Spinal cord (tissue), 10 donors: ENCODE results near the gene RAPSN. TPM values are rescaled to one million over a fixed set of nuclear protein-coding genes. Genes with fewer than 3 reads are reported as not detected.

Experiments used
- DNase-seq, 6 donors: peaks; one replicate each; pipeline versions ENCODE4 v3.0.0 to v3.0.0-alpha.2; 2013 to 2015; ENCODE audit warnings: low spot score in 6 of 6, low read depth in 4 of 6
- H3K27ac ChIP-seq: one replicate; pipeline ENCODE4 v1.5.1; 2013; ENCODE audit warnings: low read depth, low read length, control low read depth
- H3K27me3 ChIP-seq: one replicate; pipeline ENCODE4 v1.6.1; 2013; ENCODE audit warnings: low read length; ENCODE audit not compliant: control insufficient read depth, insufficient read depth
- H3K36me3 ChIP-seq: one replicate; pipeline ENCODE4 v1.6.1; 2013; ENCODE audit warnings: low read length; ENCODE audit not compliant: control insufficient read depth, insufficient read depth
- H3K4me1 ChIP-seq: one replicate; pipeline ENCODE4 v1.6.1; 2013; ENCODE audit warnings: low read length; ENCODE audit not compliant: control insufficient read depth, insufficient read depth
- H3K4me3 ChIP-seq: one replicate; pipeline ENCODE4 v1.5.1; 2013; ENCODE audit warnings: low read depth, low read length, control low read depth
- H3K9me3 ChIP-seq: one replicate; pipeline ENCODE4 v1.6.1; 2013; ENCODE audit warnings: low read length; ENCODE audit not compliant: control insufficient read depth, insufficient read depth
- WGBS: methylation state at CpG from one replicate; pipeline ENCODE4 v1.1.5; 2013; ENCODE audit warnings: missing lambda C conversion rate; ENCODE audit not compliant: insufficient coverage; 5-methylcytosine and 5-hydroxymethylcytosine counted together
- polyA plus RNA-seq, 2 donors: library from polyadenylated mRNA; unstranded; fragments of 120-200 nt; gene quantifications; one replicate each; pipeline ENCODE4 v1.2.1, GENCODE V29; 2013; ENCODE audit not compliant: insufficient read length in 2 of 2
- total RNA-seq, 2 donors: library from RNA; depleted of rRNA in 1 of 2; stranded (reverse); fragments of 120-200 nt in 1 of 2; fragments of >200 nt in 1 of 2; gene quantifications; one replicate each; pipeline versions ENCODE4 v1.2.3 to v1.2.4, GENCODE V29; 2013 to 2014
- donor health status: healthy.

RAPSN gene
- total and polyA plus RNA-seq, 4 donors: 0.11 to 0.18 TPM; not detected in 2

DNA sequence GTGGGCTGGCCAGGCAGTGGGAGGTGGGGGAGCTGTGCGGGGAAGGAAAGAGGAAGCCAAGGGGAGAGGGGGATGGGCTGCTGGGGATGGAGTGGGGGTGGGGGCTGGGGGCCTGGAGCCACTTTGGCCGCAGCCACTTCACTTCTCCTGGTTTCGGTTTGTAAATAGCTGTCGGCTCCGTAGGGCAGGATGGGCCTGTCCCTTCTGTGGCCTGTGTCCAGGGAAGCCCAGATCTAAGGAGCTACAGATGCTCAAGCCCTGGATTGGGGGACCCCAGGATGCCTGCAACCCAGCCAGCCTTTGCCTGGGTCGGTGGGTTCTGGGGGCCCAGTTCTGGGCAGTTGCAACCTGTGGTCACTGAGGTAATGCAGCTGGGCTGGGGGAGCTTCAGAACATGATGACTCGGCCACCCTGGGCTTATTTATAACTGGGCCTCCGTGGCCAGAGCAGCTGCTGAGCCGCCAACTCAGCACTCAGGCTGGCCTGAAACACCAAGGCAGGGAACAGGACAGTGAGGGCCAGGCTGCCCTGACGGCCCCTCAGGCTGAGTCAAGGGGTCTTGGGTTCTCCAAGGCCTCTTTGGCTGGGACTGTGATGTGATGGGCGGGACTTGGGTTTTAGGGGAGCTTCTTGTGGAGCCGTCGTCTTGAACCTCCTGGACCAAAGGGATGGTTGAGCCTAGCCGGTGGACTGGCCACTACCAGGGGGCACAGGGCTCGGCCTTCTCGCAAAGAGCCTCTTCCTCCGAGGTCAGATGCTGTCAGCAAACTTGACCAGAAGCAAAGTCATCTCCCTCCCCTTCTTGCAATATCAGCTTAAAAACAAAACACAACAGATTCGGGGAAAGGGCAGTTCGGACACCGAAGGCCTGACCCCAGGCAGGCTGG lies 55.5 kb downstream of the RAPSN start:
- no peak overlapping the region for H3K4me3 ChIP-seq
- H3K27me3 ChIP-seq: no peaks in the 10 kb centered on the region
- 81% methylated on average over 16 of the region's 20 CpGs for WGBS
- no peak overlapping the region for H3K27ac ChIP-seq
- H3K9me3 ChIP-seq: no peaks in the 10 kb centered on the region
- H3K36me3 ChIP-seq: peaks cover 7% of the 10 kb centered on the region
- DNase-seq: no peak
- peaks cover 25% of the 10 kb centered on the region for H3K4me1 ChIP-seq

DNA sequence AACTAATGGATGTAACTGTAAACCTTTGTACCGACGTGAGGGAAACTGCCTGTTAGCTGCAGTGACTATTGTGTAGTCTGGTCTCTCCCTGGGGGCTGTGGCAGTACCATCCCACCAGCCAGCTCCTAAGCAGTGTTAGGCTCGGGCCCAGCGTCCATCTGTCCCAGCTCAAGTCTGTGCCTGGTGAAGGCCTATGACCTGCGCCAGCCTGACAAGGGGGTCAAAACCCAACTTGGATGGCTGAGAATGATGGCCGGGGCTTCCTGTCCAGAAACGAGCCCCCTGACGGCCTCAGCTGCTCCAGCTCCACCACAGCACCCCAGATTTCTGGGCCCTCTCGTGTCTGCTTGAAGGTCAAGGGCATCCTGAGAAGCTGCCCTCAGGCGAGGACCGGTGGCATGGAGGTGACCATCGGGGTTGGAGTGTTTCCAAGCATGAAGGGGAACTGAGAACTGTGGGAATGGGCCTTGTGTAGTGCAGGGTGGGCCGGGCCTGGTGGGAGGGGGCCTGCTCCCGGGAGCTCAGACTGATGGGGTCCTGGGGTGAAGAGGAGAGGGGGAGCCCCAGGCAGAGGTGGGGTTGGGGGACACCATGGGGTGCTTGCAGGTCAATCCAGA lies 56.3 kb downstream of the RAPSN start:
- peaks cover 25% of the 10 kb centered on the region for H3K4me1 ChIP-seq
- no peak overlapping the region for H3K4me3 ChIP-seq
- no peaks in the 10 kb centered on the region for H3K27me3 ChIP-seq
- no peaks in the 10 kb centered on the region for H3K9me3 ChIP-seq
- H3K36me3 ChIP-seq: peaks cover 7% of the 10 kb centered on the region
- WGBS: 84% methylated on average over 14 of the region's 14 CpGs
- no peak overlapping the region for H3K27ac ChIP-seq
- DNase-seq: no peak

DNA sequence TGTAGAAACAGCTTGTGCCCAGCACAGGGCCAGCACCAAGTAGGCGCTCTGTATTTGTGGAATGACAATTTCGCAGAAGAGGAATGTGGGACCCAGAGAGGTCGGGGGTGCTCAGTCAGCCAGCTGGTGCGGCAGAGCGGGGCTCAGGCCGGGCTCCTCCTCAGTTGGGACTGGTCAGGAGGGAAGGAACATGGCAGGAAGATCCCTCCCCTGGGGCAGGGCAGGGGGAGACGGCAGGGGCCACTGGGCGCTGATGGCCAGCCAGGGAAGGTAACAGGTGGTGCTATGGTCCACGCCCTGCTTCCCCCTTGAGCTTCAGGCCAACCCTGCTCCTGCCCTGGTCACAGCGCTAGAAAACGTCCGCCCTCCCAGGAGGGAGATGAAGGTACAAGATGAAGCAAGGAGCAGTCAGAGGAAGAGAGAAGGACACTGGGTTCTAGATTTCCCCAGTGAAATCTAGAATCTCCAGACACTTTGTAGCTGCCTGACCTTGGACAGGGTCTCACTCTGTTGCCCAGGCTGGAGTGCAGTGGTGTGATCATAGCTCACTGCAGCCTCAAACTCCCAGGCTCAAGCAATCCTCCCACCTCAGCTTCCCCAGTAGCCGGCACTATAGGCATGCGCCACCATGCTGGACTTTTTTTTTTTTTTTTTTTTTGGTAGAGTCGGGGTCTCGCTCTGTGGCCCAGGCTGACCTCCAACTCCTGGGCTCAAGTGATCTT lies 57.1 kb downstream of the RAPSN start:
- WGBS: 92% methylated on average over 15 of the region's 16 CpGs
- no peaks in the 10 kb centered on the region for H3K27me3 ChIP-seq
- no peak overlapping the region for H3K27ac ChIP-seq
- peaks cover 25% of the 10 kb centered on the region for H3K4me1 ChIP-seq
- DNase-seq: no peak
- no peaks in the 10 kb centered on the region for H3K9me3 ChIP-seq
- H3K36me3 ChIP-seq: peaks cover 7% of the 10 kb centered on the region
- no peak overlapping the region for H3K4me3 ChIP-seq

DNA sequence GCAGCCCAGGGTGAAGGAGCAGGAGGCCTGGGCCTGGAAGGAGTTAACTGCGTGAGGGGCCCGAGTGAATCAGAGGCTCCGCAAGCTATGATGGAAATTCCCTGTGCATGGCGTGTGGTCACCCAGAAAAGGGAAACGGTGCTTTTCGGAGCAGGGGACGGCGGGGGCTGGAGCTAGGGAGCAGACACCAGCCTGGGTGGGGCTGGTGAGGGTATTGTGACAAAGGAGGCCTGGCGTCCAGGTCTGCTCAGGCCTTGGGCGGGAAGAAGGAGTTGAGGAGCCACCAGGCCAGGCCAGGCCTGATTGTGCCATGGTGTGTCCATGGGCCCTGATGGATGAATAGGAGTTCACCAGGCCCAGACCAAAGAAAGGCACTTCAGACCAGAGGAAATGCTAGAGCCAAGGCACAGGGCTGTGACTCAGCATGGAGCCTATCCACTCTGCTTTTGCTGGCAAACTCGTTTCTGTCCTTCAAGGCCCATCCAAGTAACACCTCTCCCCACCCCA lies 57.8 kb downstream of the RAPSN start:
- WGBS: 86% methylated on average over 11 of the region's 11 CpGs
- Histone ChIP-seq H3K36me3 (peaks cover 7% of the 10 kb centered on the region), H3K27ac (no peak overlapping the region), H3K27me3 (no peaks in the 10 kb centered on the region), H3K4me1 (peaks cover 25% of the 10 kb centered on the region), H3K9me3 (no peaks in the 10 kb centered on the region), H3K4me3 (no peak overlapping the region)
- DNase-seq: no peak

DNA sequence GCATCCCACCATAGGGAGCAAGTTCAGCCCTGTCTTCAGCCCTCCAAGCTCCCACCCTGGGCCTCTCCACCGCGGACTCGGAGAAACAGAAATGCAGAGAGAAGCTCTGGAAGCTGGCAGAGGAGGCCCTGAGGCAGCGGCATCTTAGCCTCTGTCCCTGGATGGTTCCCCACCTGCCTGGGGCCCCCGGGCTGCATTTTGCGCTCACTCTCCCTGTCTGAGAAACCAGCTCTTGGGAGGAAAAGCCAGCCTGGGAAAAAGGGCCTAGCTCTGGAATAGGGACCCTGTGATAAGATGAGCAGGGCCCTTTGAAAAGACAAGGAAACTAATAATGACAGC lies 58.5 kb downstream of the RAPSN start:
- H3K36me3 ChIP-seq: peaks cover 7% of the 10 kb centered on the region
- DNase-seq: no peak
- peaks cover 19% of the 10 kb centered on the region for H3K4me1 ChIP-seq
- no peaks in the 10 kb centered on the region for H3K27me3 ChIP-seq
- H3K27ac ChIP-seq: no peak overlapping the region
- 91% methylated on average over 6 of the region's 6 CpGs for WGBS
- no peak overlapping the region for H3K4me3 ChIP-seq
- H3K9me3 ChIP-seq: no peaks in the 10 kb centered on the region

DNA sequence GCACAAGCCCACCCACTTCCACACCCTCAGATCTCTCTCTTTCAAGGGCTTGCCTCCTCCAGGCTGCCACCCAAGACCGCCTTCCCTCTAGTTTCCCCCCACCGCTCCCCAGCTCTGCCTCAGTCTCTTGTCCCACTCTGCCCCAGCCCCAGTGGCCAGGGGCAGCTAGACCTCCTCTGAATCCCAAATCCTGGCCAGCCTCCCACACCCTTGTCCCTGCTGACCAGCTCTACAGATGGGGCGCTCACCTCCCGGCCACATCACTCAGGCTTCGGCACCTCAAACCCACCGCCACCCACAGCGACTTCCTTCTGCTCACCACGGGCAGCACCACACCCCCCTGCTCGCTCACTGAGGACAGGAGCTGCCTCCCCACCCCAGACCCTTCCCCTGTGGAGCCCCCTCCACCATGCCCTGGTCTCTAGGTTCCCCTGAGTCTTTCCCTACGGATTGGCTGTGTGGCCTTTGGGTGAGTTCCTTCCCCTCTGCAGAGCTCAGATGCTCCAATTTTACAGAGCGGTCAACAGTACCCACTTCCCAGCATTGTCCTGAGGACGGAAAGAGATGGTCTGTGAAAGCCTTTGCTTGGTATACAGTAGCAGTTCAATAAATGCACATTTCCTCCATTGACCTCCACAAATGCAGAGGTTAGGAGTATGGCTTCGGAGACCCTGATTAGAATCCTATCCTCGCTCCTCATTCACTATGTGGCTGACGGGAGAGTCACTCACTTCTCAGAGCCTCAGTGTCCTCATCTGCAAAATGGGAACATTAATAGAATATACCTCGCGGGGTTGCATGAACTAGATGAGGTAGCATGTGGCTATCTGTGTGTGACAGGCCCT lies 59.1 kb downstream of the RAPSN start:
- Histone ChIP-seq H3K27ac (no peak overlapping the region), H3K27me3 (no peaks in the 10 kb centered on the region), H3K4me3 (no peak overlapping the region), H3K4me1 (peaks cover 13% of the 10 kb centered on the region), H3K9me3 (no peaks in the 10 kb centered on the region), H3K36me3 (peaks cover 4% of the 10 kb centered on the region)
- 89% methylated on average over 7 of the region's 17 CpGs for WGBS
- DNase-seq: no peak

DNA sequence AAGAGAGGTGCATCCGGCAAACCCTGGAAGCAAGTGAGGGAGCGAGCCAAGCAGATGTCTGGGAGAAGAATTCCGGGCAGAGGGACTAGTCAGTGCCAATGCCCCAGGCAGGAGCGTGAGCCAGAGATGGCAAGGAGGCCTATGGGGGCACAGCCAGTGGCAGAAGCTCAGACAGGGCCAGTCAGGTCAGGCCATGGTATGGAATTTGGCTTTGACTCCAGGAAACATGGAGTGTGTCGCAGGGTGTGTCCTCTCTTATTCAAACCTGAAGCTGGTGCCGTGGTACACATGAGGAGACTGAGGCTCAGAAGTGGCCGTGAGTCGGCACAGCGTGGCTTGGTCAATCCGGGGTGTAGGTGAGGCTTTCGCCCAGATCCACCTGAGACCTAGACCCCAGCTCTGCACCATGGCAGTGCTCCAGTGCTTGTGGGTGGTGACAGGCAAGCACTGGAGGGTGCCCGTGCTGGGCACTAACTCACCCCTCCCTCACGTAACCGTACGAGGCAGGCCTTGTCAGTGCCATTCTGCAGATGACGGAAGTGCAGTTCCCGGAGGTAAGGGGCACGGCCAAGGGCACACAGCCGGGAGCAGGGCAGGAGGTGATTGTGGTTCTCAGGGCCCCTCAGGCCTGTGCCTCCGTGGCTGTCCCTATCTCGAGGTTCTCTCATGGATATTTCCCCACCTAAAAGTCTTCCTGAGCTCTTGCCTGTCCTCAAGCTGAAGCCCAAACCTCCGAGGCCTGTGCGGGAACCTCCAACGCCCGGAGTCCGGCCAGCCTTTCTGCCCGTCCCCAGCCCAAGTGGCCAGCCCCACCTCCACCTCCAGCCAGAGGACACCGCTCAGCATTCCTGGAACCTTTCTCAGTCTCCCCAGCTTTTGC lies 60.0 kb downstream of the RAPSN start:
- WGBS: 84% methylated on average over 28 of the region's 28 CpGs
- no peaks in the 10 kb centered on the region for H3K27me3 ChIP-seq
- no peak overlapping the region for H3K27ac ChIP-seq
- no peak for DNase-seq
- H3K36me3 ChIP-seq: no peaks in the 10 kb centered on the region
- no peak overlapping the region for H3K4me3 ChIP-seq
- no peaks in the 10 kb centered on the region for H3K9me3 ChIP-seq
- peaks cover 6% of the 10 kb centered on the region for H3K4me1 ChIP-seq

DNA sequence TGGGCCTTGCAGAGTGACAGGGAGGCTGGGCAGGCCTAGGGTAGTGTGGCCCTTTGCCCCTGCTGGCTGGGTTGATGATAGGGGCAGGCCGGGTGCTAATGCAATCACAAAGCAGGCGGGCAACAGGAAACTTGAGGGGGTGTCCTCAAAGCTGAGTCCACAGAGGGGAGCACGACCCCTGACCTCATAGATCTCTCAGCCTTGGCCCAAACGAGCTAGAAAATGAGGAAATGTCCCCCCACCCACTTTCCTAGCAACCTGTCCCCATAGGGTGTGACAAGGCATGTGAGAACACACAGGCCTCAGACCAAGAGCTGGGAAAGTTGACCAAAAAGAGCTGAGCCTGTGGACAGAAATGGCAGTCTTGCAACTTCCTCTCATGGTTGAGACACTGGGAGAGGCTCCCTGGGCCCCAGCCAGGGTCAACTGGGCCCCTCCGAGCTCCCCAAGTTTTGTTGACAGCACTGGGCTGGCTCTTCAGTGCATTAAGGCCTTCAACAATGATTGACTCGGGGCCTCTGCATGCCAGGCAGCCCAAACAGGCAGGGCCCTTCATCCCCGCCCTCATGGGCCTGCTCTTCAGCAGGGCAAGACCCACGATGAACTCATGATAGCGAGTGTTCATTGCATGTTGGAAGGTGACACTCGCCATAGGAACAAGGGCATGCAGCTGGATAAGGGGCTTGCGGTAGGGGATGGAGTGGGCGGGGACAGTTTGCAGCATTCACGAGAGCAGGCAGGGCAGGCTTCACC lies 60.8 kb downstream of the RAPSN start:
- no peak overlapping the region for H3K27ac ChIP-seq
- H3K4me1 ChIP-seq: no peaks in the 10 kb centered on the region
- no peak overlapping the region for H3K4me3 ChIP-seq
- H3K36me3 ChIP-seq: no peaks in the 10 kb centered on the region
- DNase-seq: no peak
- no peaks in the 10 kb centered on the region for H3K27me3 ChIP-seq
- 74% methylated on average over 13 of the region's 13 CpGs for WGBS
- no peaks in the 10 kb centered on the region for H3K9me3 ChIP-seq
